ENCODE data around the gene JADE1.

JADE1 gene

DNA sequence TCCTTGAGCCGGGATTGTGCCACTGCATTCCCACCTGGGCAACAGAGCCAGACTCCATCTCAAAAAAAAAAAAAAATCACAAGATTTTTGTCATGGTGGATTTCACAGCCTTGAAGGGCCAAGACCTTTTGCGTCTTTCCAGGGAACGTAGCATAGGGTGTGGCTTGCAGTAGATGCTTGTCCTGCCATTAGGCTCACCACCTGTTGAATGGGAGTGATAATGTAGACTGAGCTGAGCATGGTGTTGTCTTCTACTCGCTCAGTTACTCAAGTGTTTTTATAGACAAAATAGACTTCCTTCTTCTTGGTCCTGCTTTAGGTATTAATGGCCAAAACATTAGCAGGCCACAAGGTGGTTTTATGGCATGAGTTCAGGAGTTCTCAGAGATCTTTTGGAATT is 40.8 kb downstream of the JADE1 start:
- POLR2A ChIA-PET = interaction anchor here (0.6 to 0.8 kb wide), 2 partner anchors 38 to 562 kb away, joined by 3 read pairs; no protein-coding TSS in a partner anchor
- CTCF ChIA-PET = interaction anchor here (2.3 kb wide), 1 partner anchor 13 kb away, joined by 12 read pairs; no protein-coding TSS in a partner anchor
- DNase-seq (ENCODE audit: low read depth, low spot score) = no peak
- H3K4me3 ChIP-seq (ENCODE audit: low read depth, low read length) = no peak overlapping the region
- no peak for TF ChIP-seq CTCF (IDR thresholded peaks at IDR 0.05; ENCODE audit: insufficient read depth, low read length, missing control alignments)

DNA sequence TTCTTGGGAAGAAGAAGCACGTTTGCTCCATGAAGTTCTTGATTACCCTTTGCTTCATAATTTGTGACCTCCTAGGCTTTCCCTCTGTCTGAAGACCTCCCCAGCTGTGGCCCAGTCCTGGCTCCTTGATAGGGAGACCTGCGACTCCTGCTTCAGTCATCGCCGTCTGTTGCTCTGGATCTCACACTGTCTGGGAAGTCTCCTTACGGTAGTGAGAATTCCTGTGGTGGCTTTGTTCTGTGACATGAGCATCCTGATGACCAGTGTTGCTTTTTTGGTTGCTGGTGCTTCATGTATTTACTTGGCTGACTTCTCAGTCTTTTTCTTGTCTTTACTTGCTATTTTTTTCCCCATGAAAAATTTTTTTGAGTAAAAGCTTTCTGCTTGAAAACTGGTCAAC is 44.2 kb downstream of the JADE1 start:
- CTCF ChIA-PET = interaction anchor here (0.6 to 3.6 kb wide), 5 partner anchors 9 to 1122 kb away, joined by 3 to 31 read pairs (median 6); no protein-coding TSS in a partner anchor
- no peak for DNase-seq (ENCODE audit: low read depth, low spot score)
- no peak overlapping the region for H3K4me3 ChIP-seq (ENCODE audit: low read depth, low read length)
- POLR2A ChIA-PET = interaction anchor here (1.2 kb wide), 1 partner anchor 41 kb away, joined by 3 read pairs; no protein-coding TSS in a partner anchor
- no peak for TF ChIP-seq CTCF (IDR thresholded peaks at IDR 0.05; ENCODE audit: insufficient read depth, low read length, missing control alignments)

DNA sequence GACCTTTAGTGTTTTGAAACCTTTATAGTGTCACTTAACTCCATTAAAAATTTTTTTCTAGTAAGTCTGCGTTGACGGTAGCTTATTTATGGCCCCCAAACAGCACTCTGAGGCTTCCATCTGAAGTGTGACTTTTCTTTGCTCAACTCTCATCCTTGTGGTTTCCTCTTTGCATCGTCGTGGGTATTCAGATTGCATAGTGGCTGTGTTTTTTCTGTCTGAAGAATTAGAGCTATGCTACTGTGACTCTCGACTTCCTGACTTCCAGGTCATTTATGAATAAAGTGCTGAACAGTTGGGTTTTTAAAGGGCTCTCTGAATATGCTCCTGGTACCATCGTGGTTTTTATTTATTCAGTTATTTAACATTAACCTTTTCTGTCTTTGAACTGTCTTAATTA is 44.9 kb downstream of the JADE1 start:
- peak; percentile 64 for DNase-seq (ENCODE audit: low read depth, low spot score)
- ChIA-PET POLR2A (interaction anchor here (1.2 kb wide), 2 partner anchors 31 to 42 kb away, joined by 3 to 5 read pairs; no protein-coding TSS in a partner anchor), CTCF (interaction anchor here (0.6 to 3.6 kb wide), 6 partner anchors 9 to 1122 kb away, joined by 3 to 31 read pairs (median 6); no protein-coding TSS in a partner anchor)
- TF ChIP-seq CTCF (IDR thresholded peaks at IDR 0.05; ENCODE audit: insufficient read depth, low read length, missing control alignments) = no peak
- H3K4me3 ChIP-seq (ENCODE audit: low read depth, low read length) = no peak overlapping the region

DNA sequence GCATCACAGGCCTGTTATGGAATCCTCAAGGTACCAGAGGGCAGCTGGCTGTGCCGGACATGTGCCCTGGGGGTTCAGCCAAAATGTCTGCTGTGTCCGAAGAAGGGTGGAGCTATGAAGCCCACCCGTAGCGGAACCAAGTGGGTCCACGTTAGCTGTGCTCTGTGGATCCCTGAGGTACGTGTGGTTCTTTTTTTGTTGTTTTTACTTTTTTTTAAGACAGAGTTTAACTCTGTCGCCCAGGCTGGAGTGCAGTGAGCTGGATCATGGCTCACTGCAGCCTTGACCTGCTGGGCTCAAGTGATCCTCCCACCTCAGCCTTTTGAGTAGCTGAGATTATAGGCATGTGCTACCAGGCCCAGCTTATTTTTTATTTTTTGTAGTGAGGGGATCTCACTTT is 46.1 kb downstream of the JADE1 start:
- POLR2A ChIA-PET = interaction anchor here (1.2 kb wide), 1 partner anchor 33 kb away, joined by 5 read pairs; no protein-coding TSS in a partner anchor
- DNase-seq (ENCODE audit: low read depth, low spot score) = no peak
- no peak for TF ChIP-seq CTCF (IDR thresholded peaks at IDR 0.05; ENCODE audit: insufficient read depth, low read length, missing control alignments)
- CTCF ChIA-PET = interaction anchor here (0.7 to 3.6 kb wide), 8 partner anchors 8 to 647 kb away, joined by 3 to 31 read pairs (median 6); partner anchors contain the start of gene JADE1
- no peak overlapping the region for H3K4me3 ChIP-seq (ENCODE audit: low read depth, low read length)

DNA sequence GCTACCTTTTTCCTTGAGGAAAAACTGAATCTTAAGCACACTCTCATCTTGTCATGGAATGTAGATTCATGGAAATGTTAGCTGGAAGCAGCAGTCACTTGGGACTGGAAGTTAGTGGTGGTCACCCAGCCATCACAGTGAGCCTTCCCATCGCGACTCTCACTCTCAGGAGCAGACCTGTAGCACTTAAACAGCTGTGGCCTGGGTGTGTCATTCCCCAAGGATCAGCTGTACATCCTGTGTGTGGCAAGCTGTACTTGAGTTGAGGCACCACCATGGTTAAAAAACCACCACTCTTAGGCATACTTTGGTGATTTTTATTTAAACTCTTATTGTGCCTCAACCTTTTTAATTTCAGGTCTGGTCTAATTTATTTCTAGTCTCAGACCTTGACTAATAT is 46.7 kb downstream of the JADE1 start:
- POLR2A ChIA-PET = no interaction called here
- no peak for TF ChIP-seq CTCF (IDR thresholded peaks at IDR 0.05; ENCODE audit: insufficient read depth, low read length, missing control alignments)
- CTCF ChIA-PET = interaction anchor here (1.3 to 1.9 kb wide), 5 partner anchors 12 to 402 kb away, joined by 4 to 6 read pairs (median 6); no protein-coding TSS in a partner anchor
- no peak overlapping the region for H3K4me3 ChIP-seq (ENCODE audit: low read depth, low read length)
- DNase-seq (ENCODE audit: low read depth, low spot score) = no peak

DNA sequence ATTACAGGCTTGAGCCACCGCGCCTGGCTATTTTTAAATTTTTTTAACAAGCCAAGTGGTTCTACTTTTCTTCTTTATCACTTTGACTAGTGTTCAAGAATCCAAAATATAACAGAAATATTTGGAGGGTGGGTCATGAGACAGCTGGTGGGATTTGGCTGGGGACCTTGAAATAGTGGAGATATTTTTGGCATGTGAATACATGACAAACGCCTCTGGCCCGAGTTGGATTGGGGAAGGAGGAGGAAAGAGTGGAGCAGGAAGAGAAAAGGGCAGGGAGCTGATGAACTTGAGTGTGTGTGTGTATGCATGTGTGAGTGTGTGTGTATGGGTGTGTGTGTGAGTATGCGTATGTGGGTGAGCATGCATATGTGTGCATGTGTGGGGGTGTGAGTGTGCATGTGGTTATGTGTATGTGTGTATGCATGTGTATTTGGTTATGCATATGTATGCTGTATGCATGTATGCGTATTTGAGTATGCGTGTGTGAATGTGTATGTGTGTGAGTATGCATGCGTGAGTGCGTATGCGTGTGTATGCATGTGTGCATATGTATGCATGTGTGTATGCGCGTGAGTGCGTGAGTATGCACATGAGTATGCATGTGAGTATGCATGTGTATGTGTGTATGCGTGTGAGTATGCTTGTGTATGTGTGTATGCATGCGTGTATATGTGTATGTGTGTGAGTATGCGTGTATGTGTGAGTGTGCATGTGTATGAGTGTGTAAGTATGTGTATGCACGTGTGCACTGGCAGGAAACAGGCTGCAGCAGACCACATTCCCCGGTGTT is 49.6 kb downstream of the JADE1 start:
- TF ChIP-seq CTCF (IDR thresholded peaks at IDR 0.05; ENCODE audit: insufficient read depth, low read length, missing control alignments) = no peak
- CTCF ChIA-PET = interaction anchor here (1.0 kb wide), 1 partner anchor 285 kb away, joined by 5 read pairs; no protein-coding TSS in a partner anchor
- DNase-seq (ENCODE audit: low read depth, low spot score) = peak; percentile 61

More for the DNA sequence above, 49.6 kb downstream of the JADE1 start:
- POLR2A ChIA-PET = interaction anchor here (1.1 to 2.7 kb wide), 2 partner anchors 36 to 46 kb away, joined by 4 to 8 read pairs; no protein-coding TSS in a partner anchor
- no peak overlapping the region for H3K4me3 ChIP-seq (ENCODE audit: low read depth, low read length)

Data from AG04449 (cell line).